ENCODE measurements around the gene EYA4.

GRCh38 chr6:133466680-133467079 lies 225.5 kb downstream of the EYA4 start:
- no peak for TF ChIP-seq POLR2AphosphoS5 (IDR thresholded peaks at IDR 0.05)
- no peak for TF ChIP-seq POLR2A (IDR thresholded peaks at IDR 0.05)
- TF ChIP-seq CTCF (IDR thresholded peaks at IDR 0.05), result no peak
- TF ChIP-seq EP300 (IDR thresholded peaks at IDR 0.05), result no peak
